Liver (tissue), 3 donors: ENCODE measurements around the gene RGS2.

Experiments
- HNF4A ChIP-seq, 2 donors: conservative IDR thresholded peaks; 2 replicates each; pipeline ENCODE4 v1.6.1; 2016; ENCODE audit warnings: antibody characterized with exemption in 2 of 2, mild to moderate bottlenecking in 2 of 2
- HNF4G ChIP-seq: IDR thresholded peaks from 2 replicates; pipeline ENCODE4 v1.6.1; 2016; ENCODE audit warnings: antibody characterized with exemption
- YY1 ChIP-seq: IDR thresholded peaks from 2 replicates; pipeline ENCODE4 v1.6.1; 2016; ENCODE audit warnings: antibody characterized with exemption, mild to moderate bottlenecking
- TF ChIP-seq, protein P1 (sequence below): fragments of 150-350 bp; IDR thresholded peaks from 2 replicates; pipeline ENCODE4 v1.5.1; 2017; ENCODE audit warnings: improper control_type of control experiment, low read depth, low read length; ENCODE audit not compliant: missing input control
- donor health status: healthy.
- donor health status: healthy.

- TF ChIP-seq YY1 (no peak), HNF4G (no peak), HNF4A (conservative IDR thresholded peaks at IDR 0.05) (no peak)
- TF ChIP-seq, protein P1, sequence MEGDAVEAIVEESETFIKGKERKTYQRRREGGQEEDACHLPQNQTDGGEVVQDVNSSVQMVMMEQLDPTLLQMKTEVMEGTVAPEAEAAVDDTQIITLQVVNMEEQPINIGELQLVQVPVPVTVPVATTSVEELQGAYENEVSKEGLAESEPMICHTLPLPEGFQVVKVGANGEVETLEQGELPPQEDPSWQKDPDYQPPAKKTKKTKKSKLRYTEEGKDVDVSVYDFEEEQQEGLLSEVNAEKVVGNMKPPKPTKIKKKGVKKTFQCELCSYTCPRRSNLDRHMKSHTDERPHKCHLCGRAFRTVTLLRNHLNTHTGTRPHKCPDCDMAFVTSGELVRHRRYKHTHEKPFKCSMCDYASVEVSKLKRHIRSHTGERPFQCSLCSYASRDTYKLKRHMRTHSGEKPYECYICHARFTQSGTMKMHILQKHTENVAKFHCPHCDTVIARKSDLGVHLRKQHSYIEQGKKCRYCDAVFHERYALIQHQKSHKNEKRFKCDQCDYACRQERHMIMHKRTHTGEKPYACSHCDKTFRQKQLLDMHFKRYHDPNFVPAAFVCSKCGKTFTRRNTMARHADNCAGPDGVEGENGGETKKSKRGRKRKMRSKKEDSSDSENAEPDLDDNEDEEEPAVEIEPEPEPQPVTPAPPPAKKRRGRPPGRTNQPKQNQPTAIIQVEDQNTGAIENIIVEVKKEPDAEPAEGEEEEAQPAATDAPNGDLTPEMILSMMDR, result no peak
Observed at GRCh38 chr1:192775631-192776030, 33.2 kb upstream of the RGS2 start.
